T-helper 2 cell treated with Interferon-gamma antibody and Interleukin-4, amounts not matched to agents 5 μg/mL and 100 μg/mL, for 36 hours (primary cell): ENCODE results near the gene TTR.

Source experiments
- DNase-seq: peaks from one replicate; pipeline ENCODE4 v3.0.0; 2021; ENCODE audit warnings: low spot score
- H3K27ac Mint-ChIP-seq: one replicate; pipeline ENCODE4 v1.8.0; 2021; ENCODE audit warnings: mild to moderate bottlenecking, mixed read lengths
- H3K27me3 Mint-ChIP-seq: one replicate; pipeline ENCODE4 v1.8.0; 2021; ENCODE audit warnings: low read depth, mixed read lengths
- H3K36me3 Mint-ChIP-seq: one replicate; pipeline ENCODE4 v1.8.0; 2021; ENCODE audit warnings: low read depth, mixed read lengths
- H3K4me1 Mint-ChIP-seq: one replicate; pipeline ENCODE4 v1.8.0; 2021; ENCODE audit warnings: low read depth, mixed read lengths
- H3K4me3 Mint-ChIP-seq: one replicate; pipeline ENCODE4 v1.8.0; 2022; ENCODE audit warnings: mild to moderate bottlenecking, moderate library complexity, mixed read lengths
- H3K9me3 Mint-ChIP-seq: one replicate; pipeline ENCODE4 v1.8.0; 2021; ENCODE audit warnings: mixed read lengths

Gene TTR

GRCh38 chr18:31566576-31567306 is 24.9 kb upstream of the TTR start:
- H3K9me3 Mint-ChIP-seq = no peaks in the 10 kb centered on the region
- H3K27me3 Mint-ChIP-seq = no peaks in the 10 kb centered on the region
- no peak overlapping the region for H3K27ac Mint-ChIP-seq

GRCh38 chr18:31572368-31572767 is 19.3 kb upstream of the TTR start:
- Mint-ChIP-seq H3K9me3 (no peaks in the 10 kb centered on the region), H3K4me1 (no peaks in the 10 kb centered on the region), H3K27me3 (no peaks in the 10 kb centered on the region), H3K36me3 (no peaks in the 10 kb centered on the region), H3K4me3 (no peak overlapping the region), H3K27ac (no peak overlapping the region)
- DNase-seq = no peak

More at GRCh38 chr18:31566576-31567306, 24.9 kb upstream of the TTR start:
- Mint-ChIP-seq H3K36me3 (no peaks in the 10 kb centered on the region), H3K4me3 (no peak overlapping the region), H3K4me1 (no peaks in the 10 kb centered on the region)
- no peak for DNase-seq

GRCh38 chr18:31573051-31573450 is 18.6 kb upstream of the TTR start:
- Mint-ChIP-seq H3K4me1 (no peaks in the 10 kb centered on the region), H3K27me3 (no peaks in the 10 kb centered on the region), H3K4me3 (no peak overlapping the region), H3K36me3 (no peaks in the 10 kb centered on the region), H3K9me3 (no peaks in the 10 kb centered on the region), H3K27ac (no peak overlapping the region)
- DNase-seq = no peak

GRCh38 chr18:31574359-31574758 is 17.3 kb upstream of the TTR start:
- no peak overlapping the region for H3K4me3 Mint-ChIP-seq
- H3K4me1 Mint-ChIP-seq = no peaks in the 10 kb centered on the region
- no peaks in the 10 kb centered on the region for H3K36me3 Mint-ChIP-seq

GRCh38 chr18:31575515-31576257 is 16.0 kb upstream of the TTR start:
- H3K4me3 Mint-ChIP-seq = no peak overlapping the region
- DNase-seq = no peak
- no peaks in the 10 kb centered on the region for H3K4me1 Mint-ChIP-seq
- no peaks in the 10 kb centered on the region for H3K27me3 Mint-ChIP-seq
- H3K36me3 Mint-ChIP-seq = no peaks in the 10 kb centered on the region
- no peak overlapping the region for H3K27ac Mint-ChIP-seq
- H3K9me3 Mint-ChIP-seq = no peaks in the 10 kb centered on the region

More at GRCh38 chr18:31574359-31574758, 17.3 kb upstream of the TTR start:
- Mint-ChIP-seq H3K27me3 (no peaks in the 10 kb centered on the region), H3K9me3 (no peaks in the 10 kb centered on the region), H3K27ac (no peak overlapping the region)
- DNase-seq = no peak

GRCh38 chr18:31576670-31577069 is 15.0 kb upstream of the TTR start:
- no peaks in the 10 kb centered on the region for H3K9me3 Mint-ChIP-seq
- no peak overlapping the region for H3K4me3 Mint-ChIP-seq
- no peak for DNase-seq

GRCh38 chr18:31577195-31577594 is 14.5 kb upstream of the TTR start:
- Mint-ChIP-seq H3K4me3 (no peak overlapping the region), H3K27ac (no peak overlapping the region), H3K36me3 (no peaks in the 10 kb centered on the region), H3K27me3 (no peaks in the 10 kb centered on the region), H3K9me3 (no peaks in the 10 kb centered on the region), H3K4me1 (no peaks in the 10 kb centered on the region)
- no peak for DNase-seq

More at GRCh38 chr18:31576670-31577069, 15.0 kb upstream of the TTR start:
- no peaks in the 10 kb centered on the region for H3K4me1 Mint-ChIP-seq
- no peaks in the 10 kb centered on the region for H3K27me3 Mint-ChIP-seq
- no peak overlapping the region for H3K27ac Mint-ChIP-seq
- no peaks in the 10 kb centered on the region for H3K36me3 Mint-ChIP-seq

GRCh38 chr18:31578126-31578525 is 13.6 kb upstream of the TTR start:
- Mint-ChIP-seq H3K27ac (no peak overlapping the region), H3K27me3 (no peaks in the 10 kb centered on the region), H3K4me3 (no peak overlapping the region), H3K4me1 (no peaks in the 10 kb centered on the region), H3K36me3 (no peaks in the 10 kb centered on the region), H3K9me3 (no peaks in the 10 kb centered on the region)
- no peak for DNase-seq

GRCh38 chr18:31579375-31579774 is 12.3 kb upstream of the TTR start:
- H3K4me3 Mint-ChIP-seq = no peak overlapping the region
- H3K27me3 Mint-ChIP-seq = no peaks in the 10 kb centered on the region
- no peaks in the 10 kb centered on the region for H3K4me1 Mint-ChIP-seq
- H3K36me3 Mint-ChIP-seq = no peaks in the 10 kb centered on the region
- no peaks in the 10 kb centered on the region for H3K9me3 Mint-ChIP-seq
- no peak overlapping the region for H3K27ac Mint-ChIP-seq
- DNase-seq = no peak

- Mint-ChIP-seq H3K27ac (no peak overlapping the region), H3K9me3 (no peaks in the 10 kb centered on the region), H3K36me3 (no peaks in the 10 kb centered on the region), H3K4me3 (no peak overlapping the region), H3K27me3 (no peaks in the 10 kb centered on the region), H3K4me1 (no peaks in the 10 kb centered on the region)
- DNase-seq = no peak
These were observed 10.0 kb upstream of the TTR start for GRCh38 chr18:31581498-31582197.

GRCh38 chr18:31583185-31583854 is 8.4 kb upstream of the TTR start:
- Mint-ChIP-seq H3K36me3 (no peaks in the 10 kb centered on the region), H3K27ac (no peak overlapping the region), H3K27me3 (no peaks in the 10 kb centered on the region), H3K9me3 (no peaks in the 10 kb centered on the region), H3K4me3 (no peak overlapping the region), H3K4me1 (no peaks in the 10 kb centered on the region)
- no peak for DNase-seq

- Mint-ChIP-seq H3K4me3 (no peak overlapping the region), H3K36me3 (no peaks in the 10 kb centered on the region), H3K27me3 (peaks cover 7% of the 10 kb centered on the region), H3K27ac (no peak overlapping the region), H3K4me1 (no peaks in the 10 kb centered on the region), H3K9me3 (no peaks in the 10 kb centered on the region)
- DNase-seq = no peak
These were observed 5.7 kb upstream of the TTR start for GRCh38 chr18:31585991-31586390.

- Mint-ChIP-seq H3K27ac (no peak overlapping the region), H3K36me3 (no peaks in the 10 kb centered on the region), H3K4me3 (no peak overlapping the region), H3K4me1 (no peaks in the 10 kb centered on the region), H3K27me3 (peaks cover 7% of the 10 kb centered on the region), H3K9me3 (no peaks in the 10 kb centered on the region)
- no peak for DNase-seq
These were observed 5.1 kb upstream of the TTR start for GRCh38 chr18:31586616-31587015.

GRCh38 chr18:31587529-31587928 is 4.1 kb upstream of the TTR start:
- DNase-seq = no peak
- H3K27me3 Mint-ChIP-seq = peaks cover 7% of the 10 kb centered on the region
- H3K9me3 Mint-ChIP-seq = no peaks in the 10 kb centered on the region
- H3K4me1 Mint-ChIP-seq = no peaks in the 10 kb centered on the region
- no peak overlapping the region for H3K4me3 Mint-ChIP-seq
- H3K27ac Mint-ChIP-seq = no peak overlapping the region
- no peaks in the 10 kb centered on the region for H3K36me3 Mint-ChIP-seq
